ENCODE data around the gene LMF1. TPM values are rescaled to one million over a fixed set of nuclear protein-coding genes. Genes with fewer than 3 reads are reported as not detected.

The LMF1 gene
- total RNA-seq, 1 donor from 2014 or later, result 26.2 TPM

DNA sequence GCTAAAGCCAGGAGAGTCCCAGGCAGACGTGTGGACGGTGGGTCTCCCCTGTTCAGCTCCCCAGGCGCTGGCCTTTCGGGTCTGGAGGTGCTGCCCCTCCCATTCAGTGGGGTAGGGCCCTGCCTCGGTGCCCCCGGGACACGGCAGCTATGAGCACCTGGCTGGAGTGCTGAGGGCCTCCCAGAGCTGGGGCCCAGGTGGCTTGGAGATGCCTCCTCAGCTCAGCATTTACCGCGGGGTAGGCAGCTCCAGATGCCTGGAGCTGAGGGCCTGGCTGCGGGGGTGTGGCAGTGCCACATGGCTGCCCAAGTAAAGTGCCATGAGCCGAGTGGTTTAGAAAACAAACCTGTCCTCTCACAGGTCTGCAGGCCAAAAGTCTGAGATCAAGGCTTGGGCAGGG lies 30.3 kb upstream of the LMF1 start:
- no peak overlapping the region for H3K27ac Mint-ChIP-seq
- TF ChIP-seq, protein P1, sequence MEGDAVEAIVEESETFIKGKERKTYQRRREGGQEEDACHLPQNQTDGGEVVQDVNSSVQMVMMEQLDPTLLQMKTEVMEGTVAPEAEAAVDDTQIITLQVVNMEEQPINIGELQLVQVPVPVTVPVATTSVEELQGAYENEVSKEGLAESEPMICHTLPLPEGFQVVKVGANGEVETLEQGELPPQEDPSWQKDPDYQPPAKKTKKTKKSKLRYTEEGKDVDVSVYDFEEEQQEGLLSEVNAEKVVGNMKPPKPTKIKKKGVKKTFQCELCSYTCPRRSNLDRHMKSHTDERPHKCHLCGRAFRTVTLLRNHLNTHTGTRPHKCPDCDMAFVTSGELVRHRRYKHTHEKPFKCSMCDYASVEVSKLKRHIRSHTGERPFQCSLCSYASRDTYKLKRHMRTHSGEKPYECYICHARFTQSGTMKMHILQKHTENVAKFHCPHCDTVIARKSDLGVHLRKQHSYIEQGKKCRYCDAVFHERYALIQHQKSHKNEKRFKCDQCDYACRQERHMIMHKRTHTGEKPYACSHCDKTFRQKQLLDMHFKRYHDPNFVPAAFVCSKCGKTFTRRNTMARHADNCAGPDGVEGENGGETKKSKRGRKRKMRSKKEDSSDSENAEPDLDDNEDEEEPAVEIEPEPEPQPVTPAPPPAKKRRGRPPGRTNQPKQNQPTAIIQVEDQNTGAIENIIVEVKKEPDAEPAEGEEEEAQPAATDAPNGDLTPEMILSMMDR (IDR thresholded peaks at IDR 0.05; ENCODE audit: unreplicated experiment), result no peak
- H3K4me1 Mint-ChIP-seq (ENCODE audit: low read depth), result peaks cover 2% of the 10 kb centered on the region
- H3K36me3 Mint-ChIP-seq (ENCODE audit: insufficient read depth), result no peaks in the 10 kb centered on the region
- H3K27me3 Mint-ChIP-seq, result peaks cover 24% of the 10 kb centered on the region
- H3K9me3 Mint-ChIP-seq (ENCODE audit: low read depth), result no peaks in the 10 kb centered on the region
- H3K4me3 Mint-ChIP-seq (ENCODE audit: low read depth), result no peak overlapping the region
- DNase-seq (ENCODE audit: low spot score, unreplicated experiment), result no peak

DNA sequence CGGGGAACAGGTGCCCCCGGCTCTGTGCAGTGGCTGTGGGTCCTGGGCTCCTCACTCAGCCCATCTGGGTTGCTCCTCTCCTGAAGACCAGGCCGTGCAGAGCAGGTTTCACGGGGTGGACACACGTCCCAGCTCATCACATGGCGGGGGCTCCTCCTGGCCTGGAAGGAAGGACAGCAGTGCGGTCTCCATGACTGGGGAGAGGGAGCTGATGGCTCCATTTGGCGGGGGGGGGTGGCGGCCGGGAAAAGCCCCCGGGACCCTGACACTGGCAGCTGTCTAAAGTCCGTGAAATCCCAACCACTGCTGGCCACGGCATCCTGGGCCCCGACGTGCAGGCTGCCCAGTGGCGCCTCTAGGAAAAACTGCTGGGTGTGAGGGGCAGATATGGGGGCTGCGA lies 29.8 kb upstream of the LMF1 start:
- H3K27me3 Mint-ChIP-seq, result peaks cover 28% of the 10 kb centered on the region

DNA sequence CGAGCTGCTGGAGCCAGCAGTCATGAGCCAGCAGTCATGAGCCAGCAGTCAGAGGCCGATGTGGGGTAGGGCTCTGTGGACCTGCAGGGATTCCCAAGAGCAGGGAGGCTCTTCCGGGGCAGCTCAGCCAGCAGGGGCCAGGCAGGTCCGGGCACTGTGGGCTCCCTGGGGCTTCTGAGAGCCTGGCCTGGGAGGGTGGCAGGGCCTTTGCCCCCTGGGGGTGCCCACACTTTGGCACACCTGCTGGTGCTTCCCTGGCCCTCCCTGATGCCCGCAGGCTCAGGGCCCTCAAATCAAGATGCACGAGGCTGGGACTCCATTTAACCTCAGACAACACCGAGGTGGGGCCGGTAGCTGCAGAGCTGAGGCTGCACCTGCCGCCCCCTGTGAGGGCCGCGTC lies 28.9 kb upstream of the LMF1 start:
- H3K4me3 Mint-ChIP-seq (ENCODE audit: low read depth), result no peak overlapping the region
- peaks cover 38% of the 10 kb centered on the region for H3K27me3 Mint-ChIP-seq
- DNase-seq (ENCODE audit: low spot score, unreplicated experiment), result no peak
- H3K36me3 Mint-ChIP-seq (ENCODE audit: insufficient read depth), result no peaks in the 10 kb centered on the region
- TF ChIP-seq, protein P1 (IDR thresholded peaks at IDR 0.05; ENCODE audit: unreplicated experiment), result no peak
- peaks cover 2% of the 10 kb centered on the region for H3K4me1 Mint-ChIP-seq (ENCODE audit: low read depth)
- no peak overlapping the region for H3K27ac Mint-ChIP-seq
- H3K9me3 Mint-ChIP-seq (ENCODE audit: low read depth), result no peaks in the 10 kb centered on the region

More for the DNA sequence above, 29.8 kb upstream of the LMF1 start:
- no peak overlapping the region for H3K4me3 Mint-ChIP-seq (ENCODE audit: low read depth)
- H3K27ac Mint-ChIP-seq, result no peak overlapping the region
- DNase-seq (ENCODE audit: low spot score, unreplicated experiment), result no peak
- H3K36me3 Mint-ChIP-seq (ENCODE audit: insufficient read depth), result no peaks in the 10 kb centered on the region
- H3K9me3 Mint-ChIP-seq (ENCODE audit: low read depth), result no peaks in the 10 kb centered on the region
- peaks cover 2% of the 10 kb centered on the region for H3K4me1 Mint-ChIP-seq (ENCODE audit: low read depth)
- TF ChIP-seq, protein P1 (IDR thresholded peaks at IDR 0.05; ENCODE audit: unreplicated experiment), result no peak

DNA sequence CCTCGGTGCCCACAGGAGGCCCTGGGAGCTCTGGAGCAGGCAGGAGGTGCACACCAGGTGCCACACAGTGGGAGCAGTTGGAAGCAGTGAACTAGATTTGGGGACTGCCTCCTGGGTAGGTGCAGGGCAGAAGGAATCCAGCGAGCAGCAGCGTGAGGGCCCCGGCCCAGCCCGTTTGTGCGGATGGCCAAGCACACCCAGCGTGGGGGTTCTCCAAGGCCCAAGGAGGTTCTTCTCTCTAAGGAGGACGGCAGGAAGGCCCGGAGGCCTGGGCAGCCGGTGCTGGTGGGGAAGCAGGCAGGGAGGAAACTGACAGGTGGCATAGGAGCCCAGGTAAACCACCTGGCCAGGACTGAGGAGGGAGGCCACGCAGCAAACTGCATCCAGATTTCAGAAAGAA lies 27.8 kb upstream of the LMF1 start:
- Mint-ChIP-seq H3K4me3 (ENCODE audit: low read depth) (no peak overlapping the region), H3K27ac (no peak overlapping the region), H3K4me1 (ENCODE audit: low read depth) (peaks cover 2% of the 10 kb centered on the region), H3K9me3 (ENCODE audit: low read depth) (no peaks in the 10 kb centered on the region), H3K36me3 (ENCODE audit: insufficient read depth) (no peaks in the 10 kb centered on the region), H3K27me3 (peaks cover 39% of the 10 kb centered on the region)
- TF ChIP-seq, protein P1 (IDR thresholded peaks at IDR 0.05; ENCODE audit: unreplicated experiment), result no peak
- DNase-seq (ENCODE audit: low spot score, unreplicated experiment), result no peak

DNA sequence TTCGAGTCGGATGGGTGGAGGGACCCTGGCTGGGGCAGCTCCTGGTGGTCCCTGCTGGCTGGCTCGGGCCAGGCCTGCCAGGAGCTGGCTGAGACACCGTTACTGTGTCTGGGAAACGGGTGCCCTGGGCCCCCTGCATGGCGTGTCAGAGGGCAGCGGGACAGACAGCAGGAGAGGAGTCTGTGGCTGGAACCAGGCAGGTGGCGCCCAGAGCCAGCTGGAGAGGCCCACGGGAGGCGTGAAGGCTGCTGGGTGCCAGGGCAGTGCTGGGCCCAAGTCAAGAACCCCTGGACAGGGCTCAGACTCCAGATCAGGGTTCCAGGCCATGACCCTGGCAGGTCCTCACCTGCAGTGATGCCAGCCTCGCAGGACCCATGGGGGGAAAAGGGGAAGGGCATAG lies 27.4 kb upstream of the LMF1 start:
- Mint-ChIP-seq H3K4me1 (ENCODE audit: low read depth) (peaks cover 2% of the 10 kb centered on the region), H3K27me3 (peaks cover 39% of the 10 kb centered on the region), H3K9me3 (ENCODE audit: low read depth) (no peaks in the 10 kb centered on the region), H3K27ac (no peak overlapping the region), H3K4me3 (ENCODE audit: low read depth) (no peak overlapping the region), H3K36me3 (ENCODE audit: insufficient read depth) (no peaks in the 10 kb centered on the region)
- DNase-seq (ENCODE audit: low spot score, unreplicated experiment), result no peak
- TF ChIP-seq, protein P1 (IDR thresholded peaks at IDR 0.05; ENCODE audit: unreplicated experiment), result no peak

Data from progenitor cell of endocrine pancreas (in vitro differentiated cells).